ENCODE measurements around the gene LEMD1. TPM values are rescaled to one million over a fixed set of nuclear protein-coding genes. Genes with fewer than 3 reads are reported as not detected.

The LEMD1 gene
- total RNA-seq, 1 experiment from 2014 or later: not detected

- DNase-seq: no peak
- ChIA-PET POLR2A (ENCODE audit: unreplicated experiment) (no interaction called here), CTCF (no interaction called here)
- peaks cover 26% of the 10 kb centered on the region for H3K4me1 ChIP-seq (ENCODE audit: insufficient read depth, low read length)
- peaks cover 5% of the 10 kb centered on the region for H3F3A ChIP-seq (ENCODE audit: low read length, unreplicated experiment)
- H3K9me2 ChIP-seq (replicated peaks; ENCODE audit: low read length): no peaks in the 10 kb centered on the region
- intact Hi-C loops (cut with micrococcal nuclease): no loop called here
- H3K36me3 ChIP-seq (ENCODE audit: low read depth, low read length): no peaks in the 10 kb centered on the region
- no peak for ATAC-seq
- H3K9ac ChIP-seq (ENCODE audit: low read length): no peak overlapping the region
- H3K27ac ChIP-seq (ENCODE audit: low read length): no peak overlapping the region
- H3K79me2 ChIP-seq (ENCODE audit: low read length): no peaks in the 10 kb centered on the region
- H2AFZ ChIP-seq (ENCODE audit: low read length): no peak overlapping the region
- H3K27me3 ChIP-seq (ENCODE audit: low read length): no peaks in the 10 kb centered on the region
- TF ChIP-seq, protein P1, sequence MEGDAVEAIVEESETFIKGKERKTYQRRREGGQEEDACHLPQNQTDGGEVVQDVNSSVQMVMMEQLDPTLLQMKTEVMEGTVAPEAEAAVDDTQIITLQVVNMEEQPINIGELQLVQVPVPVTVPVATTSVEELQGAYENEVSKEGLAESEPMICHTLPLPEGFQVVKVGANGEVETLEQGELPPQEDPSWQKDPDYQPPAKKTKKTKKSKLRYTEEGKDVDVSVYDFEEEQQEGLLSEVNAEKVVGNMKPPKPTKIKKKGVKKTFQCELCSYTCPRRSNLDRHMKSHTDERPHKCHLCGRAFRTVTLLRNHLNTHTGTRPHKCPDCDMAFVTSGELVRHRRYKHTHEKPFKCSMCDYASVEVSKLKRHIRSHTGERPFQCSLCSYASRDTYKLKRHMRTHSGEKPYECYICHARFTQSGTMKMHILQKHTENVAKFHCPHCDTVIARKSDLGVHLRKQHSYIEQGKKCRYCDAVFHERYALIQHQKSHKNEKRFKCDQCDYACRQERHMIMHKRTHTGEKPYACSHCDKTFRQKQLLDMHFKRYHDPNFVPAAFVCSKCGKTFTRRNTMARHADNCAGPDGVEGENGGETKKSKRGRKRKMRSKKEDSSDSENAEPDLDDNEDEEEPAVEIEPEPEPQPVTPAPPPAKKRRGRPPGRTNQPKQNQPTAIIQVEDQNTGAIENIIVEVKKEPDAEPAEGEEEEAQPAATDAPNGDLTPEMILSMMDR (conservative IDR thresholded peaks at IDR 0.05; ENCODE audit: low read depth, low read length): no peak
- TF ChIP-seq EZH2phosphoT487 (IDR thresholded peaks at IDR 0.05; ENCODE audit: borderline replicate concordance, low read length) (no peak), EZH2 (IDR thresholded peaks at IDR 0.05; ENCODE audit: low read length, unreplicated experiment) (no peak)
- no peak overlapping the region for H3K4me2 ChIP-seq (ENCODE audit: low read length)
- H4K20me1 ChIP-seq (ENCODE audit: low read length): no peaks in the 10 kb centered on the region
- no peaks in the 10 kb centered on the region for H3K9me3 ChIP-seq (ENCODE audit: low read length)
- BruUV-seq (replicated peaks): no TSS peak
- no peak overlapping the region for H3K4me3 ChIP-seq (ENCODE audit: low read length)
Observed at GRCh38 chr1:205370780-205371179, 51.1 kb downstream of the LEMD1 start.

- CTCF ChIA-PET: no interaction called here
Observed at GRCh38 chr1:205369701-205370123, 52.1 kb downstream of the LEMD1 start.

GRCh38 chr1:205368478-205368877 is 53.4 kb downstream of the LEMD1 start:
- CTCF ChIA-PET: no interaction called here

More at GRCh38 chr1:205369701-205370123, 52.1 kb downstream of the LEMD1 start:
- H3K4me2 ChIP-seq (ENCODE audit: low read length): no peak overlapping the region
- no peak for ATAC-seq
- BruUV-seq (replicated peaks): no TSS peak
- H3K9me2 ChIP-seq (replicated peaks; ENCODE audit: low read length): no peaks in the 10 kb centered on the region
- H3K9me3 ChIP-seq (ENCODE audit: low read length): no peaks in the 10 kb centered on the region
- H3K4me1 ChIP-seq (ENCODE audit: insufficient read depth, low read length): peaks cover 15% of the 10 kb centered on the region
- POLR2A ChIA-PET (ENCODE audit: unreplicated experiment): no interaction called here
- H4K20me1 ChIP-seq (ENCODE audit: low read length): no peaks in the 10 kb centered on the region
- intact Hi-C loops (cut with micrococcal nuclease): no loop called here
- no peak overlapping the region for H3K27ac ChIP-seq (ENCODE audit: low read length)
- no peak for TF ChIP-seq EZH2 (IDR thresholded peaks at IDR 0.05; ENCODE audit: low read length, unreplicated experiment)
- TF ChIP-seq, protein P1 (conservative IDR thresholded peaks at IDR 0.05; ENCODE audit: low read depth, low read length): no peak
- no peak for TF ChIP-seq EZH2phosphoT487 (IDR thresholded peaks at IDR 0.05; ENCODE audit: borderline replicate concordance, low read length)
- H3K4me3 ChIP-seq (ENCODE audit: low read length): no peak overlapping the region
- H2AFZ ChIP-seq (ENCODE audit: low read length): no peak overlapping the region
- no peaks in the 10 kb centered on the region for H3K27me3 ChIP-seq (ENCODE audit: low read length)
- DNase-seq: no peak
- H3K9ac ChIP-seq (ENCODE audit: low read length): no peak overlapping the region
- H3F3A ChIP-seq (ENCODE audit: low read length, unreplicated experiment): peaks cover 5% of the 10 kb centered on the region
- H3K79me2 ChIP-seq (ENCODE audit: low read length): no peaks in the 10 kb centered on the region
- H3K36me3 ChIP-seq (ENCODE audit: low read depth, low read length): no peaks in the 10 kb centered on the region

More at GRCh38 chr1:205368478-205368877, 53.4 kb downstream of the LEMD1 start:
- H3F3A ChIP-seq (ENCODE audit: low read length, unreplicated experiment): no peaks in the 10 kb centered on the region
- BruUV-seq (replicated peaks): no TSS peak
- H3K36me3 ChIP-seq (ENCODE audit: low read depth, low read length): no peaks in the 10 kb centered on the region
- peaks cover 4% of the 10 kb centered on the region; the same call in 1 of the 2 replicates for H3K27me3 ChIP-seq (ENCODE audit: low read length)
- no peaks in the 10 kb centered on the region for H3K79me2 ChIP-seq (ENCODE audit: low read length)
- no peaks in the 10 kb centered on the region for H4K20me1 ChIP-seq (ENCODE audit: low read length)
- no peak overlapping the region for H2AFZ ChIP-seq (ENCODE audit: low read length)
- no peak for DNase-seq
- TF ChIP-seq EZH2 (IDR thresholded peaks at IDR 0.05; ENCODE audit: low read length, unreplicated experiment): no peak
- H3K9me3 ChIP-seq (ENCODE audit: low read length): no peaks in the 10 kb centered on the region
- no peak overlapping the region for H3K9ac ChIP-seq (ENCODE audit: low read length)
- H3K27ac ChIP-seq (ENCODE audit: low read length): no peak overlapping the region
- H3K4me1 ChIP-seq (ENCODE audit: insufficient read depth, low read length): peaks cover 3% of the 10 kb centered on the region
- POLR2A ChIA-PET (ENCODE audit: unreplicated experiment): no interaction called here
- H3K4me3 ChIP-seq (ENCODE audit: low read length): no peak overlapping the region
- no peaks in the 10 kb centered on the region for H3K9me2 ChIP-seq (replicated peaks; ENCODE audit: low read length)
- intact Hi-C loops (cut with micrococcal nuclease): no loop called here
- no peak overlapping the region for H3K4me2 ChIP-seq (ENCODE audit: low read length)
- ATAC-seq: no peak

Measured in PC-3 (cell line).